Caki2 (cell line): Measurements from ENCODE around the gene GTF2H4. TPM values are rescaled to one million over a fixed set of nuclear protein-coding genes. Genes with fewer than 3 reads are reported as not detected.

ENCODE experiments used
- DNase-seq: peaks from one replicate; pipeline ENCODE4 v3.0.0-alpha.2; 2015; ENCODE audit warnings: low read depth
- in situ Hi-C: cut with HindIII; loops from 2 replicates; pipeline ENCODE4 v1.10.0; 2016; ENCODE audit warnings: low sequenced_read_pairs, low pct_unique_long_range_greater_than_20kb, mixed read lengths
- total RNA-seq: library from RNA; depleted of rRNA; stranded (reverse); fragments of >200 nt; shearing (Covaris generic); gene quantifications from 2 replicates; pipeline ENCODE4 v1.2.3, GENCODE V29; 2014; ENCODE audit warnings: low replicate concordance

The GTF2H4 gene
- total RNA-seq, 1 experiment from 2014 or later = 58.5 TPM

GRCh38 chr6:30938730-30939129 is 30.7 kb downstream of the GTF2H4 start:
- in situ Hi-C loops = no loop called here
- no peak for DNase-seq

GRCh38 chr6:30939473-30939872 is 31.5 kb downstream of the GTF2H4 start:
- no peak for DNase-seq
- in situ Hi-C loops = no loop called here

DNA sequence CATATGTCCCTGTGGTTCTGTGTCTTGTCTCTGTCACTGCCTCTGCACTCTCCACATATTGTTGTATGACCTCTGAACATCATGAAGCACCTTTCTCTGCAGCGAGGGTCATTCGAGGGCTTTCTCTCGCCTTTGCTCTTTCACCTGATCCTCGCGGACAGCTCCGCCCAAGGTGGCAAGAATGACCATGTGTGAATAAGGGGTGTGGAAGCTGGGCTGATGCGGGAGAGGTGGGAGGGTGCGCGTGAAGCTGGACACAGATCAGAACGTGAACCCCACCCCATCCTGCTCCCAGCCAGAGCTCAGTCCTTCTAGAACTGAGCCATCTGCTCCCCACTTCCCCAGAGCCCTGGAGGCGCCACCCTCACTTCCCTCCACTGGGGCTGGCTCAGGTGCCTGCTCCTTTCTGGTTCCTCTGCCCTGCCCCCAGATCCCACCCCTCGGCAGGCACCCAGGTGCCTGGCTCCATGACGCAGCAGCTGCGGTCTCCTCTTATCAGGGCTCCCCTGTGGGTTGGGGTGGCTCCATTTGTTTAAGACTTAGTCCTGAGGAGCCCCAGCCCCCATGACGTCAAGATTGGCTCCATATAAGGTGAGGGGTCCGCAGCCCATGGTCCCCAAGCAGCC is 32.5 kb downstream of the GTF2H4 start, which contains the start of gene MUCL3:
Gene MUCL3, plus strand, starts transcription at position 613 of the 626 bp plus-strand sequence. CDS start 27 bp downstream, outside the sequence.
- in situ Hi-C loops = no loop called here
- no peak for DNase-seq

- in situ Hi-C loops = no loop called here
- DNase-seq = peak; percentile 84
Measured at GRCh38 chr6:30942338-30943060, 34.5 kb downstream of the GTF2H4 start.

DNA sequence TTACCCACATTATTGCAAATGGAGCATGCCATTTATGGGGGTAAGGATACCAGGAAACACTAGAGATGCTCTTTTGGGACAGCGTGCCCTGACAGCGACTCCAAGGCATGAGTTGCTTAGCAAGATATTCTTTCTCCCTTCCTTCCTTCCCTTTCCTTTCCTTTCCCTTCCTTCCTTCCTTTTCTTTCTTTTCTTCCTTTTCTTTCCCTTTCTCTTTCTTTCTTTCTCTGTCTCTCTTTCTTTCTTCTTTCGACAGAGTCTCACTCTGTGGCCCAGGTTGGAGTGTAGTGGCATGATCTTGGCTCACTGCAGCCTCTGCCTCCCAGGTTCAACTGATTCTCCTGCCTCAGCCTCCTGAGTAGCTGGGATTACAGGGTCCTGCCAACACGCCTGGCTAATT is 36.0 kb downstream of the GTF2H4 start:
- in situ Hi-C loops = no loop called here
- no peak for DNase-seq

DNA sequence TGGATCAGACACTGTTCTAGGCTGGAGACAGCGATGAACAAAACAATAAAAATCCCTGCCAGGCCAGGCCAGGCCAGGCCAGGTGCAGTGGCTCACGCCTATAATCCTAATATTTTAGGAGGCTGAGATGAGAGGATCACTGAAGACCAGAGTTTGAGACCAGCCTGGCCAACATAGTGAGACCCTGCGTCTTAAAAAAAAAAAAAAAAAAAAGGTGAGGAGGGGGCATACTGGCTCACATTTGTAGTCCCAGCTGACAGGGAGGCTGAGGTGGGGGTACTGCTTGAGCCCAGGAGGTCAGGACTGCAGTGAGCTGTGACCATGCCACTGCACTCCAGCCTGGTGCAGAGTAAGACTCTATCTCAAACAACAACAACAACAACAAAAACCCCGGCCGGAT is 37.3 kb downstream of the GTF2H4 start:
- DNase-seq = no peak
- in situ Hi-C loops = no loop called here

- no peak for DNase-seq
- in situ Hi-C loops = no loop called here
Measured at GRCh38 chr6:30947231-30947630, 39.2 kb downstream of the GTF2H4 start.

- DNase-seq = no peak
- in situ Hi-C loops = no loop called here
Measured at GRCh38 chr6:30948811-30949210, 40.8 kb downstream of the GTF2H4 start.

DNA sequence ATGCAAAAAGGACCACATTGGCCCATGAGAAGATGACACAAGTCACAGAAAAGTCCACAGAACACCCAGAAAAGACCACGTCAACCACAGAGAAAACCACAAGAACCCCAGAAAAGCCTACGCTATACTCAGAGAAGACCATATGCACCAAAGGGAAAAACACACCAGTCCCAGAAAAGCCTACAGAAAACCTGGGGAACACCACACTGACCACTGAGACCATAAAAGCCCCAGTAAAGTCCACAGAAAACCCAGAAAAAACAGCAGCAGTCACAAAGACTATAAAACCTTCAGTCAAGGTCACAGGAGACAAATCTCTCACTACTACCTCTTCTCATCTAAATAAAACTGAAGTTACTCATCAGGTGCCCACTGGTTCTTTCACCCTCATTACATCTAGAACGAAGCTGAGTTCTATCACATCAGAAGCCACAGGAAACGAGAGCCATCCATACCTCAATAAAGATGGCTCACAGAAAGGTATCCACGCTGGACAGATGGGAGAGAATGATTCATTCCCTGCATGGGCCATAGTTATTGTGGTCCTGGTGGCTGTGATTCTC is 44.0 kb downstream of the GTF2H4 start:
- no peak for DNase-seq
- in situ Hi-C loops = no loop called here

GRCh38 chr6:30954631-30955366 is 46.8 kb downstream of the GTF2H4 start:
- no peak for DNase-seq
- in situ Hi-C loops = no loop called here

GRCh38 chr6:30955367-30956042 is 47.5 kb downstream of the GTF2H4 start:
- DNase-seq = no peak
- in situ Hi-C loops = no loop called here

DNA sequence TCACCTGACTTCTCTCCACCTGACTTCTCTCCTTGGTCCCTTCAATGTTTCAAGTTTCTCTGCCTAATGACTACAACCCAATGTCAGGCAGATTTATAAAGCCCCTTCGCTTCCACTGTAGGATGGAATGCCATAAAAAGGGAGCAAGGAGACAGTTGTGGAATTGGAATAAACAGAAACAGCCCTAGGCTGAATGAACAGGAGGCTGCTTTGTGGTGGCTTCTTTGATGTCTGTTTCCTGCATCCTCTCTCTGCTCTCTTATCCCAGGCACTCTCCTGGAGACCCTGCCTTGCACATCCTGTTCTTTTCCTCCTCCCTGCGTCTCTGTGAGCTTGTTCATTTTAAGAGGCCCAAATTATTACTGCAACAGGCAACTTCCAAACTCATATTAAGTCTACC is 49.7 kb downstream of the GTF2H4 start:
- no peak for DNase-seq
- in situ Hi-C loops = no loop called here

GRCh38 chr6:30960907-30961673 is 53.1 kb downstream of the GTF2H4 start:
- no peak for DNase-seq
- in situ Hi-C loops = no loop called here

GRCh38 chr6:30962716-30963115 is 54.7 kb downstream of the GTF2H4 start:
- DNase-seq = no peak
- in situ Hi-C loops = no loop called here

GRCh38 chr6:30963641-30964040 is 55.6 kb downstream of the GTF2H4 start:
- no peak for DNase-seq
- in situ Hi-C loops = no loop called here
